Lower leg skin (tissue), 3 donors: ENCODE measurements around the gene TSEN54.

Experiments used
- CTCF ChIP-seq, 3 donors: fragments of 450-650 bp; IDR thresholded peaks; one replicate each; pipeline ENCODE4 v1.5.1; 2016; ENCODE audit warnings: antibody characterized with exemption in 3 of 3, mild to moderate bottlenecking in 3 of 3, moderate library complexity in 2 of 3
- POLR2A ChIP-seq, 2 donors: fragments of 450-650 bp; IDR thresholded peaks; one replicate each; pipeline ENCODE4 v1.6.1; 2016 to 2017; ENCODE audit warnings: antibody characterized with exemption in 2 of 2, mild to moderate bottlenecking in 1 of 2, moderate library complexity in 1 of 2

- TF ChIP-seq CTCF (IDR thresholded peaks at IDR 0.05) (no peak), POLR2A (IDR thresholded peaks at IDR 0.05) (no peak)
These were observed 8.3 kb upstream of the TSEN54 start for GRCh38 chr17:75507733-75508719.
